ENCODE data around the gene CNOT6.

Gene CNOT6

DNA sequence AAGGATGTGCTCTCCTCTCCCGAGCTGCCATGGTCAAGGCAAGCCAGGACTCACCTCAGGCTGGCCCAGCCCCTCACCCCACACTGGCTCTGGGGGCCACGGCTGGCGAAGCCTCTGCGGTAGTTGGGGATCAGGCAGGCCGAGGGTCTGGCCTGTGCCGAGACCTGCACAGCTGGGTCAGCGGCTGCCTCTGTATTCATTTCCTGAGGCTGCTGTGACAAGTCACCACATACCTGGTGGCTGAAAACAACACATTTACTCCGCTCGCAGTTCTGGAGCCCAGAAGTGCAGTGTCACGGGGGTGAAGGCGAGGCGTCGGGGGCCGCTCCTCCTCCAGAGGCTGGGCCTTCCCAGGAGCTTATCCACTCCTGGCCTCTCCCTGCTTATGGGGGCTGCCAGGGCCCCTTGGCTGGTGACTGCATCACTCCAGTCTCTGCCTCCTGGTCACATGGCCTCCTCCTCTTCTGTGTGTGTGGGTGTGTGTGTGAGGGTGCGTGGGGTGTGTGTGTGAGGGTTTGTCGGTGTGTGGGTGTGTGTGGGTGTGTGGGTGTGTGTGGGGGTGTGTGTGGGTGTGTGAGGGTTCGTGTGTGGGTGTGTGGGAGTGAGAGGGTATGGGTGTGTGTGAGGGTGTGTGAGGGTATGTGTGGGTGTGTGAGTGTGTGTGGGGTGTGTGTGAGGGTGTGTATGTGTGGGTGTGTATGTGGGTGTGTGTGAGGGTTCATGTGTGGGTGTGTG, 100.3 kb downstream of the CNOT6 start:
- DNase-seq (ENCODE audit: low read depth in 2 of 2), result no peak
- TF ChIP-seq, protein P1, sequence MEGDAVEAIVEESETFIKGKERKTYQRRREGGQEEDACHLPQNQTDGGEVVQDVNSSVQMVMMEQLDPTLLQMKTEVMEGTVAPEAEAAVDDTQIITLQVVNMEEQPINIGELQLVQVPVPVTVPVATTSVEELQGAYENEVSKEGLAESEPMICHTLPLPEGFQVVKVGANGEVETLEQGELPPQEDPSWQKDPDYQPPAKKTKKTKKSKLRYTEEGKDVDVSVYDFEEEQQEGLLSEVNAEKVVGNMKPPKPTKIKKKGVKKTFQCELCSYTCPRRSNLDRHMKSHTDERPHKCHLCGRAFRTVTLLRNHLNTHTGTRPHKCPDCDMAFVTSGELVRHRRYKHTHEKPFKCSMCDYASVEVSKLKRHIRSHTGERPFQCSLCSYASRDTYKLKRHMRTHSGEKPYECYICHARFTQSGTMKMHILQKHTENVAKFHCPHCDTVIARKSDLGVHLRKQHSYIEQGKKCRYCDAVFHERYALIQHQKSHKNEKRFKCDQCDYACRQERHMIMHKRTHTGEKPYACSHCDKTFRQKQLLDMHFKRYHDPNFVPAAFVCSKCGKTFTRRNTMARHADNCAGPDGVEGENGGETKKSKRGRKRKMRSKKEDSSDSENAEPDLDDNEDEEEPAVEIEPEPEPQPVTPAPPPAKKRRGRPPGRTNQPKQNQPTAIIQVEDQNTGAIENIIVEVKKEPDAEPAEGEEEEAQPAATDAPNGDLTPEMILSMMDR (IDR thresholded peaks at IDR 0.05; ENCODE audit: low read depth, low read length), result no peak
- H3K4me3 ChIP-seq (replicated peaks in 1 of 2; ENCODE audit: low read depth in 2 of 2, low read length in 2 of 2), result no peak overlapping the region

DNA sequence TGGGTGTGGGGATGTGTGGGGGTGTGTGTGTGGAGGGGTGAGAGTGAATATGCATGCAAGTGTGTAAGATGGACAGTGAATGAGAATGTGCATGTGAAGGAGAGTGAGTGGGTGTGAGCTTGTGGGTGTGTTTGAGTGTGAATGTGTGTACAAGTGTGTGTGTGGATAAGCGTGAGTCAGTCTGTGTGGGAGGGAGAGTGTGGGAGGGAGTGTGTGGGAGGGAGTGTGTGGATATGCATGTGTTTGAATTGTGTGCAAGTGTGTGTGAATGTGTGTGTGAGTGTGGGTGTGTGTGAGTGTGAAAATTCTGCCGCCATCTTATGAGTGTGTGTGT, 100.8 kb downstream of the CNOT6 start:
- DNase-seq (ENCODE audit: low read depth in 2 of 2), result no peak
- TF ChIP-seq, protein P1 (IDR thresholded peaks at IDR 0.05; ENCODE audit: low read depth, low read length), result no peak
- H3K4me3 ChIP-seq (replicated peaks in 1 of 2; ENCODE audit: low read depth in 2 of 2, low read length in 2 of 2), result no peak overlapping the region

DNA sequence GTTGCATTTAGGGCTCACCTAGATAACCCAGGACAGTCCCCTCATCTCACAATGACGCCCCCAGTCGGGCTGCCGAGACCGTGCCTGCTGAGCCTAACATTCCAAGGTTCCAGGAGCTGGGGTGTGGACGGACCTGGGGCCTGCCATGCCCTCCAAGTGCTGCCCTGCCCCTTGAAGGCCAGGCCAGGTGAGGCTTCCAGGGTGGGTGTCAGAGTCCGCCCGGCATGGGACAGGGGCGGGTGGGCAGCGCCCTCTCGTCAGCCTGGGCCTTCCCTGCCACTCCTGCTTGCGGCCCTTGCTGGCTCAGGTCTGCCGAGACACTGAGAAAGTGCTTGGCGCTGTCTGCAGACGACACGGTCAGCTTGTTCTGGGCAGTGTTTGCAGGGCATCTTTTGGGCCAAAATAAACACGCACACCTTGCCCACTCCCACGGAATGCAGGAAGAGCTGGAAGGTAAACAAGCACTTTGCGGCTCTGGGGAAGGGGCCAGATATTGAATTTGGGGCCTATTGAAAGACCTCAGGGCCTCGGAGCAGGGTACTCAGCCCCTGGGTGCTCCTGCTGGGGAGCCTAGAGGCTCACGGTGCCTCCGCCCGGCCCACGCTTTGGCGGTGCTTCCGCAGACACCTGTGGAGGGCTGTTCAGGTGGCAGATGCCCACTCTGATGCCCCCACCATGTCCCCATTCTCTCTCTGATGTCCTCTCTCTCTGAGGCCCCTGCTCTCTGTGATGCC, 101.4 kb downstream of the CNOT6 start:
- no peak overlapping the region for H3K4me3 ChIP-seq (replicated peaks in 1 of 2; ENCODE audit: low read depth in 2 of 2, low read length in 2 of 2)
- TF ChIP-seq, protein P1 (IDR thresholded peaks at IDR 0.05; ENCODE audit: low read depth, low read length), result no peak
- DNase-seq (ENCODE audit: low read depth in 2 of 2), result no peak

DNA sequence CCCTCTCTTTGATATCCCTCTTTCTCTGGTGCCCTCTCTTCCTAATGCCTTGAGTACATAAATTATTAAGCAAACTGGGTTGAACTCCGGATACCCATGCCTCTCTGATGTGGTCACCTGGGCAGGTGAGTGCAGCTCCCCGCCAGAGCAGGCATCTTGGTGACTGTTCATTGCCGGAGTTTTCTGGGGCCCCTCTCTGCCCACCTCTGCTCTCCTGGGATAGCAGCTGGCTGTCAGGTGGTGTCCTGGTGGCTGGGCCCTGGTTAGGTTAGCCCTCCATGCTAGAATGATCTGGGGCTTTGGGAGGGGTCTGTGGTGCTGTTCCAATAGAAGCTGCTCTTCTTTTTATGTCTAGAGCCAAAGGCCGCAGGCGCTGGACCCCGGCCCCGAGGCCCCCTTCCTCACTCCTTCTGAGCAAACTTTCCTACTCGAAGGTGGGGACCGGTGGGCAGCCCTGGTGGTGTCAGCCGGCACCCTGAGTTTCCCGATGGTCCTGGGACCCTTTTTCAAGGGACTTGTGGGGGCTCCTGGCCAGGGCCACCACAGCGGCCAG, 102.0 kb downstream of the CNOT6 start:
- TF ChIP-seq, protein P1 (IDR thresholded peaks at IDR 0.05; ENCODE audit: low read depth, low read length), result no peak
- H3K4me3 ChIP-seq (replicated peaks in 1 of 2; ENCODE audit: low read depth in 2 of 2, low read length in 2 of 2), result no peak overlapping the region

DNA sequence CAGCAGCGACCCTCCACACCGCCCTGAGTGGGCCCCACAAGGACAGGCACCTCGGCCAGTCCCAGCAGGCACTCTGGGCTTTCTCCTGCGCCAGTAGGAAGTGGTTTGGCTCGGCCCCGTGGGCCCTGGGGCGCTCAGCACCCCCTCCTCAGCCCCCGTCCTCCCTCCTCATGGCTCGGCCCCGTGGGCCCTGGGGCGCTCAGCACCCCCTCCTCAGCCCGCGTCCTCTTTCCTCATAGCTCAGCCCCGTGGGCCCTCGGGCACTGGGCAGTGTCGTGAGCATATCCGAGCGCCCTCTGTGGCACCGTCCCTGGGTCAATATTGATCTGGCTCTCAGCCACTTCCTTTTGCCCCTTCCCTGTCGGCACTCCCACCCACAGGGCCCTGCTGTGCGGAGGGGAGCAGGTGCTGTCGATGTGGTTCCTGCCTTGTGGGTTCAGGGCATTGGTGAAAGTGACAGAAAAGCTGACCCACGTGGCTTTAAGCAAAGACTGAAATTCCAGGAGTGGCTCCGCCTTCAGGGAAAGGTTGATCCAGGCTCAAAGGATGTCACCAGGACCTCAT, 102.6 kb downstream of the CNOT6 start:
- TF ChIP-seq, protein P1 (IDR thresholded peaks at IDR 0.05; ENCODE audit: low read depth, low read length), result no peak
- no peak for DNase-seq (ENCODE audit: low read depth in 2 of 2)
- H3K4me3 ChIP-seq (replicated peaks in 1 of 2; ENCODE audit: low read depth in 2 of 2, low read length in 2 of 2), result no peak overlapping the region

More for the DNA sequence above, 102.0 kb downstream of the CNOT6 start:
- no peak for DNase-seq (ENCODE audit: low read depth in 2 of 2)

DNA sequence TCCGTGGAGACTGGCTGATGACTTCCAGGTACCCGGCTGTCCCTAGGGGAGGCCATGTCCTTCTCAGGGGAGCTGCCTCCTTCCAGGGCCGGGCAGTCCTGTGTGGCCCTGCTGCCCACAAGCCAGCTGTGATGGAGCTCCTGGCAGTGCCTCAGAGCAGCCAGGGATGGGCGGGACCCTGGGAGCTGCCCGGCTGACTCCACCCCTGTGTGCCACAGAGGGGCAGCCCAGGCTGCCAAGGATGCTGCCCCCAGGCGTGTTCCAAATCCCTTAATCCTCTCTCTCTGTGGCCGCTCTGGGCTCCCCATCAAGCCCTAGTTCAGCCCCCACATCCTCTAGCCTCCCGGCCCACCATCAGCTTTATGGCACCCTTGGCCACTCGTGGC, 104.1 kb downstream of the CNOT6 start:
- TF ChIP-seq, protein P1 (IDR thresholded peaks at IDR 0.05; ENCODE audit: low read depth, low read length), result no peak
- H3K4me3 ChIP-seq (replicated peaks in 1 of 2; ENCODE audit: low read depth in 2 of 2, low read length in 2 of 2), result no peak overlapping the region
- DNase-seq (ENCODE audit: low read depth in 2 of 2), result no peak
